HepG2 (cell line): Measurements from ENCODE around the gene AIMP2.
A peak's percentile ranks its signal among the peaks of the same experiment; 100 is the strongest.

Source experiments
- CCDC6 ChIP-seq: sonication (generic); formaldehyde crosslinking; IDR thresholded peaks from 2 replicates; pipeline ENCODE4 v1.8.1; 2022; ENCODE audit warnings: mild to moderate bottlenecking, missing genetic modification reagents, moderate library complexity
- CTCF ChIP-seq: sonication (generic); formaldehyde crosslinking; IDR thresholded peaks from 2 replicates; pipeline ENCODE4 v1.5.0; 2020; ENCODE audit warnings: mild to moderate bottlenecking, missing genetic modification reagents, moderate library complexity
- MIXL1 ChIP-seq: IDR thresholded peaks from 2 replicates; pipeline ENCODE4 v1.6.1; 2016
- THRA ChIP-seq: sonication (generic); formaldehyde crosslinking; IDR thresholded peaks from 2 replicates; pipeline ENCODE4 v1.4.0; 2020; ENCODE audit warnings: missing genetic modification reagents, borderline replicate concordance
- ZNF274 ChIP-seq: sonication (generic); formaldehyde crosslinking; IDR thresholded peaks from 2 replicates; pipeline ENCODE4 v1.5.1; 2020; ENCODE audit warnings: mild to moderate bottlenecking, missing genetic modification reagents

GRCh38 chr7:5997210-5997808 is 11.8 kb upstream of the AIMP2 start:
- TF ChIP-seq THRA (CRISPR knock-in tag) = no peak
- TF ChIP-seq CCDC6 = no peak
- TF ChIP-seq MIXL1 (CRISPR knock-in tag) = no peak
- TF ChIP-seq CTCF = peak; percentile 65
- TF ChIP-seq ZNF274 (CRISPR knock-in tag) = no peak
